Measurements from ENCODE around the gene ADARB1. TPM values are rescaled to one million over a fixed set of nuclear protein-coding genes. Genes with fewer than 3 reads are reported as not detected.

The ADARB1 gene
- total and polyA plus RNA-seq, 2 of the 4 experiments (the other 2 are of a cell fraction): 39.8 to 47.3 TPM

- ChIA-PET CTCF (no interaction called here), POLR2A (ENCODE audit: unreplicated experiment) (no interaction called here)
- H3K79me1 ChIP-seq (ENCODE audit: low read depth in 1 of 2, low read length in 2 of 2): peaks cover 54 to 73% of the 10 kb centered on the region in 2 experiments
- H2AK5ac ChIP-seq (ENCODE audit: low read depth, low read length): no peak overlapping the region
- peaks cover 43% of the 10 kb centered on the region for H4K20me1 ChIP-seq (ENCODE audit: insufficient read depth, low read length)
- no peak overlapping the region for H2BK15ac ChIP-seq (ENCODE audit: low read depth, low read length)
- intact Hi-C loops (cut with micrococcal nuclease) (no loop called here), dilution Hi-C loops (cut with HindIII; ENCODE audit: low sequenced_read_pairs, unreplicated experiment) (no loop called here), in situ Hi-C loops (cut with MboI; ENCODE audit: low sequenced_read_pairs) (no loop called here)
- no peak overlapping the region for H4K91ac ChIP-seq (ENCODE audit: insufficient read depth, low read depth, low read length)
- H2BK5ac ChIP-seq (ENCODE audit: low read depth, low read length, poor library complexity, severe bottlenecking): no peak overlapping the region
- no peak overlapping the region for H3K4me3 ChIP-seq (ENCODE audit: insufficient read depth, low read depth, low read length)
- H3K27me3 ChIP-seq (ENCODE audit: control insufficient read depth, insufficient read depth, low read length): no peaks in the 10 kb centered on the region
- H3K9me1 ChIP-seq (ENCODE audit: insufficient read depth, low read length): peaks cover 21% of the 10 kb centered on the region
- no peak overlapping the region for H3K4ac ChIP-seq (ENCODE audit: low read depth, low read length)
- no peak overlapping the region for H4K5ac ChIP-seq (ENCODE audit: low read depth, low read length)
- WGBS, 2 experiments (ENCODE audit: extremely low coverage in 2 of 2, insufficient read length in 1 of 2): no CpG with 5 or more reads among the region's 10 CpGs
- no peak overlapping the region for H3K56ac ChIP-seq (ENCODE audit: extremely low read depth, insufficient read depth, low read length)
- H3K4me2 ChIP-seq (ENCODE audit: low read depth, low read length): no peak overlapping the region
- TF ChIP-seq RFX5 (IDR thresholded peaks at IDR 0.05; ENCODE audit: low read depth, low read length) (no peak), MAZ (IDR thresholded peaks at IDR 0.05; ENCODE audit: borderline replicate concordance, low read depth, low read length) (no peak), POLR2A (IDR thresholded peaks at IDR 0.05; ENCODE audit: low read depth, low read length) (no peak), NFE2L2 (IDR thresholded peaks at IDR 0.05; ENCODE audit: low read depth, low read length) (no peak)
- no peak overlapping the region for H3K27ac ChIP-seq (ENCODE audit: insufficient read depth, low read length)
- H4K8ac ChIP-seq (ENCODE audit: low read depth in 2 of 2, low read length in 2 of 2): no peak overlapping the region
- peaks cover 16% of the 10 kb centered on the region for H3K4me1 ChIP-seq (ENCODE audit: control insufficient read depth, insufficient read depth, low read length)
- H3K9ac ChIP-seq (ENCODE audit: low read depth, low read length): no peak overlapping the region
- H2AK9ac ChIP-seq (replicated peaks; ENCODE audit: low read depth, low read length, poor library complexity): no peak overlapping the region
- H2BK20ac ChIP-seq (ENCODE audit: low read depth, low read length): no peak overlapping the region
- peaks cover 43% of the 10 kb centered on the region for H3K36me3 ChIP-seq (ENCODE audit: control insufficient read depth, insufficient read depth, low read length)
- H3K18ac ChIP-seq (ENCODE audit: low read depth, low read length): no peak overlapping the region
- no peak overlapping the region for H3K14ac ChIP-seq (replicated peaks; ENCODE audit: low read depth, low read length)
- H2AFZ ChIP-seq (replicated peaks; ENCODE audit: low read length, poor library complexity): no peak overlapping the region
- H3K23ac ChIP-seq (ENCODE audit: low read depth, low read length): no peak overlapping the region
- no peaks in the 10 kb centered on the region for H3K9me3 ChIP-seq (ENCODE audit: control insufficient read depth, insufficient read depth, low read length)
- ATAC-seq (ENCODE audit: low read depth): no peak
- DNase-seq: no peak
- BruUV-seq (replicated peaks): no TSS peak
- H2BK120ac ChIP-seq (ENCODE audit: low read depth, low read length): no peak overlapping the region
Measured at GRCh38 chr21:45172420-45172819, 98.0 kb downstream of the ADARB1 start.

Measured in IMR-90 (cell line).